Neuronal stem cell (in vitro differentiated cells): ENCODE measurements around the gene FOXL3.
A peak's percentile ranks its signal among the peaks of the same experiment; 100 is the strongest.
"Not testable (repeated sequence)": the region's sequence is repeated elsewhere in the genome, so short reads cannot be mapped to it uniquely, and the experiment has no call there.

Source experiments
- DNase-seq: peaks from one replicate; pipeline ENCODE4 v3.0.0-alpha.2; 2013; ENCODE audit warnings: low spot score
- H2AFZ ChIP-seq: one replicate; pipeline ENCODE4 v1.6.1; 2013; ENCODE audit warnings: mild to moderate bottlenecking, low read length, inconsistent platforms
- H2AK5ac ChIP-seq: 2 replicates; pipeline ENCODE4 v1.6.1; 2013; ENCODE audit warnings: low read depth, mild to moderate bottlenecking, inconsistent platforms, low read length, moderate library complexity, mixed read lengths
- H2BK120ac ChIP-seq: 2 replicates; pipeline ENCODE4 v1.6.1; 2013; ENCODE audit warnings: low read depth, mild to moderate bottlenecking, inconsistent platforms, low read length, moderate library complexity, mixed read lengths
- H2BK12ac ChIP-seq: one replicate; pipeline ENCODE4 v1.6.1; 2013; ENCODE audit warnings: low read length, inconsistent platforms
- H2BK15ac ChIP-seq: 2 replicates; pipeline ENCODE4 v1.6.1; 2013; ENCODE audit warnings: mild to moderate bottlenecking, low read length, inconsistent platforms, mixed read lengths
- H2BK5ac ChIP-seq: one replicate; pipeline ENCODE4 v1.6.1; 2013; ENCODE audit warnings: inconsistent platforms, mild to moderate bottlenecking, low read length, moderate library complexity
- H3K14ac ChIP-seq: one replicate; pipeline ENCODE4 v1.6.1; 2013; ENCODE audit warnings: low read length, inconsistent platforms
- H3K18ac ChIP-seq: 2 replicates; pipeline ENCODE4 v1.6.1; 2013; ENCODE audit warnings: low read length, inconsistent platforms
- H3K23ac ChIP-seq: 2 replicates; pipeline ENCODE4 v1.6.1; 2013; ENCODE audit warnings: low read depth, mild to moderate bottlenecking, mixed read lengths, low read length, inconsistent platforms; ENCODE audit not compliant: poor library complexity
- H3K27ac ChIP-seq: replicated peaks from 3 replicates; pipeline ENCODE4 v1.5.1; 2013; ENCODE audit warnings: low read length, inconsistent platforms
- H3K27me3 ChIP-seq, 3 experiments: 2 replicates each; pipeline ENCODE4 v1.6.1; 2013; ENCODE audit warnings: low read length in 3 of 3, mild to moderate bottlenecking in 2 of 3, inconsistent platforms in 1 of 3, low read depth in 1 of 3, mixed read lengths in 1 of 3, moderate library complexity in 1 of 3; ENCODE audit not compliant: control insufficient read depth in 3 of 3, insufficient read depth in 3 of 3
- H3K36me3 ChIP-seq, 2 donors: replicated peaks in 1 of 2; 2 replicates each; pipeline ENCODE4 v1.6.1; 2013; ENCODE audit warnings: low read length in 2 of 2; ENCODE audit not compliant: control insufficient read depth in 2 of 2, insufficient read depth in 2 of 2
- H3K4ac ChIP-seq: 2 replicates; pipeline ENCODE4 v1.6.1; 2013; ENCODE audit warnings: inconsistent platforms, mild to moderate bottlenecking, low read length, moderate library complexity
- H3K4me1 ChIP-seq, 2 donors: 1 replicate in 1 of 2; 2 replicates in 1 of 2; pipeline ENCODE4 v1.6.1; 2013; ENCODE audit warnings: low read length in 2 of 2, low read depth in 1 of 2; ENCODE audit not compliant: control insufficient read depth in 2 of 2, insufficient read depth in 1 of 2
- H3K4me2 ChIP-seq: one replicate; pipeline ENCODE4 v1.6.1; 2013; ENCODE audit warnings: mild to moderate bottlenecking, low read length, inconsistent platforms; ENCODE audit not compliant: insufficient read depth, poor library complexity, severe bottlenecking
- H3K4me3 ChIP-seq, 2 donors: 2 replicates each; pipeline ENCODE4 v1.5.1; 2013; ENCODE audit warnings: low read length in 2 of 2, mild to moderate bottlenecking in 2 of 2, inconsistent platforms in 1 of 2, moderate library complexity in 1 of 2
- H3K79me1 ChIP-seq: one replicate; pipeline ENCODE4 v1.6.1; 2013; ENCODE audit warnings: low read depth, mild to moderate bottlenecking, inconsistent platforms, low read length, moderate library complexity
- H3K9ac ChIP-seq: one replicate; pipeline ENCODE4 v1.6.1; 2013; ENCODE audit warnings: mild to moderate bottlenecking, low read depth, low read length, inconsistent platforms; ENCODE audit not compliant: poor library complexity
- H3K9me3 ChIP-seq, 2 donors: replicated peaks in 1 of 2; 2 replicates each; pipeline versions ENCODE3 to v1.6.1; 2013; ENCODE audit warnings: low read length in 2 of 2, mild to moderate bottlenecking in 2 of 2, inconsistent platforms in 1 of 2, low read depth in 1 of 2, mixed read lengths in 1 of 2, moderate library complexity in 1 of 2; ENCODE audit not compliant: control insufficient read depth in 2 of 2, insufficient read depth in 1 of 2
- H4K8ac ChIP-seq: one replicate; pipeline ENCODE4 v1.6.1; 2013; ENCODE audit warnings: low read depth, mild to moderate bottlenecking, inconsistent platforms, low read length, moderate library complexity
- H4K91ac ChIP-seq: one replicate; pipeline ENCODE4 v1.6.1; 2013; ENCODE audit warnings: low read length, low read depth, mild to moderate bottlenecking, inconsistent platforms; ENCODE audit not compliant: poor library complexity
- WGBS, 2 donors: extraction: QIAGEN DNeasy Blood & Tissue Kit; methylation state at CpG; one replicate each; pipeline ENCODE4 v1.1.7; 2013; ENCODE audit warnings: missing lambda C conversion rate in 2 of 2, mixed read lengths in 1 of 2; ENCODE audit not compliant: insufficient read length in 2 of 2, insufficient replicate concordance in 1 of 2; ENCODE audit errors: extremely low coverage in 2 of 2; 5-methylcytosine and 5-hydroxymethylcytosine counted together

FOXL3 gene

GRCh38 chr7:297141-297540 lies 7.2 kb downstream of the FOXL3 start:
- WGBS, 2 donors, result no CpG with 5 or more reads among the region's 24 CpGs

GRCh38 chr7:297611-298374 lies 7.8 kb downstream of the FOXL3 start:
- Histone ChIP-seq H3K4me2 (no peak overlapping the region), H2BK15ac (no peak overlapping the region), H3K14ac (peak overlapping the region; percentile 83), H2BK5ac (no peak overlapping the region), H2AK5ac (peak overlapping the region; percentile 5), H3K9ac (no peak overlapping the region), H3K23ac (no peak overlapping the region), H3K18ac (peak overlapping the region; percentile 27), H3K9me3 (peaks cover 0 to 3% of the 10 kb centered on the region in 2 donors), H4K91ac (no peak overlapping the region), H2BK12ac (no peak overlapping the region), H2BK120ac (no peak overlapping the region), H3K27ac (no peak overlapping the region), H3K79me1 (no peaks in the 10 kb centered on the region), H3K4me1 (peaks cover 0 to 3% of the 10 kb centered on the region in 2 donors), H2AFZ (no peak overlapping the region), H3K4me3 (no peak overlapping the region), H3K4ac (no peak overlapping the region), H3K27me3 (peaks cover 0 to 21% (median 2%) of the 10 kb centered on the region in 3 experiments), H3K36me3 (no peaks in the 10 kb centered on the region), H4K8ac (no peak overlapping the region)
- DNase-seq, result no peak
- no CpG with 5 or more reads among the region's 24 CpGs for WGBS, 2 donors

More at GRCh38 chr7:297141-297540, 7.2 kb downstream of the FOXL3 start:
- H2AK5ac ChIP-seq, result peak overlapping the region; percentile 5
- H2BK15ac ChIP-seq, H3K36me3 ChIP-seq, H2AFZ ChIP-seq, H2BK5ac ChIP-seq, H3K27ac ChIP-seq, DNase-seq, H2BK120ac ChIP-seq, H3K23ac ChIP-seq, H4K8ac ChIP-seq, H3K4me1 ChIP-seq, H2BK12ac ChIP-seq, H3K4me3 ChIP-seq, H3K79me1 ChIP-seq, H3K9ac ChIP-seq, H3K9me3 ChIP-seq, H3K4ac ChIP-seq, H3K4me2 ChIP-seq, H3K14ac ChIP-seq, H4K91ac ChIP-seq: not testable (repeated sequence)
- peak overlapping the region; percentile 27 for H3K18ac ChIP-seq
- H3K27me3 ChIP-seq, result peaks cover 0 to 23% (median 8%) of the 10 kb centered on the region in 3 experiments

- no peak overlapping the region for H3K27ac ChIP-seq
- no peak overlapping the region for H2BK5ac ChIP-seq
- no peak overlapping the region for H4K91ac ChIP-seq
- H2AK5ac ChIP-seq, result no peak overlapping the region
- peaks cover 0 to 3% of the 10 kb centered on the region in 2 donors for H3K9me3 ChIP-seq
- H3K23ac ChIP-seq, result no peak overlapping the region
- H2BK12ac ChIP-seq, result no peak overlapping the region
- H3K14ac ChIP-seq, result no peak overlapping the region
- peaks cover 0 to 3% of the 10 kb centered on the region in 2 donors for H3K4me1 ChIP-seq
- no peaks in the 10 kb centered on the region for H3K79me1 ChIP-seq
- H4K8ac ChIP-seq, result no peak overlapping the region
- WGBS, 2 donors, result no CpG with 5 or more reads among the region's 15 CpGs
- no peak for DNase-seq
- no peak overlapping the region for H3K4me3 ChIP-seq
- no peak overlapping the region for H3K4ac ChIP-seq
- H2AFZ ChIP-seq, result no peak overlapping the region
- no peaks in the 10 kb centered on the region for H3K36me3 ChIP-seq
- H3K27me3 ChIP-seq, result peaks cover 0 to 21% (median 0%) of the 10 kb centered on the region in 3 experiments
- H3K18ac ChIP-seq, result peak overlapping the region; percentile 58
- H2BK120ac ChIP-seq, result no peak overlapping the region
- H2BK15ac ChIP-seq, result no peak overlapping the region
- H3K4me2 ChIP-seq, result no peak overlapping the region
- H3K9ac ChIP-seq, result no peak overlapping the region
These were observed 8.4 kb downstream of the FOXL3 start for GRCh38 chr7:298375-298702.

- H3K27me3 ChIP-seq, result peaks cover 0 to 18% (median 0%) of the 10 kb centered on the region in 3 experiments
- no peak for DNase-seq
- no peak overlapping the region for H2BK120ac ChIP-seq
- peaks cover 0 to 3% of the 10 kb centered on the region in 2 donors for H3K4me1 ChIP-seq
- WGBS, 2 donors, result no CpG with 5 or more reads among the region's 13 CpGs
- H4K91ac ChIP-seq, result no peak overlapping the region
- no peak overlapping the region for H3K18ac ChIP-seq
- no peak overlapping the region for H3K4me2 ChIP-seq
- no peak overlapping the region for H2AK5ac ChIP-seq
- H3K4ac ChIP-seq, result no peak overlapping the region
- no peak overlapping the region for H2AFZ ChIP-seq
- H3K23ac ChIP-seq, result no peak overlapping the region
- H4K8ac ChIP-seq, result no peak overlapping the region
- H3K9ac ChIP-seq, result no peak overlapping the region
- peaks cover 0 to 3% of the 10 kb centered on the region in 2 donors for H3K9me3 ChIP-seq
- H3K79me1 ChIP-seq, result no peaks in the 10 kb centered on the region
- H2BK12ac ChIP-seq, result no peak overlapping the region
- H3K36me3 ChIP-seq, result no peaks in the 10 kb centered on the region
- H3K4me3 ChIP-seq, result no peak overlapping the region
- H3K14ac ChIP-seq, result no peak overlapping the region
- H2BK5ac ChIP-seq, result no peak overlapping the region
- no peak overlapping the region for H2BK15ac ChIP-seq
- H3K27ac ChIP-seq, result no peak overlapping the region
These were observed 8.8 kb downstream of the FOXL3 start for GRCh38 chr7:298743-299142.
